GM23338 (cell line): ENCODE measurements around the gene RAC3. TPM values are rescaled to one million over a fixed set of nuclear protein-coding genes. Genes with fewer than 3 reads are reported as not detected.

Experiments used
- EZH2phosphoT487 ChIP-seq: fragments of 200-600 bp; sonication (generic); IDR thresholded peaks from one replicate; pipeline ENCODE4 v1.8.1; 2018; ENCODE audit warnings: antibody characterized with exemption; ENCODE audit not compliant: unreplicated experiment
- REST ChIP-seq: IDR thresholded peaks from one replicate; pipeline ENCODE4 v1.6.1; 2018; ENCODE audit warnings: antibody characterized with exemption; ENCODE audit not compliant: unreplicated experiment
- ZNF331 ChIP-seq: fragments of 250-450 bp; sonication (Bioruptor Pico); IDR thresholded peaks from 2 replicates; pipeline ENCODE4 v1.5.0; 2020; ENCODE audit warnings: low read depth, mild to moderate bottlenecking, moderate library complexity
- ZNF462 ChIP-seq: fragments of 250-450 bp; sonication (Bioruptor Pico); IDR thresholded peaks from 2 replicates; pipeline ENCODE4 v1.5.0; 2020; ENCODE audit warnings: mild to moderate bottlenecking, moderate library complexity
- polyA plus RNA-seq: library from polyadenylated mRNA; unstranded; fragments of >200 nt; fragmentation: Nextera tagmentation; extraction: Ambion mirVana; gene quantifications from 2 replicates; pipeline ENCODE4 v1.2.1, GENCODE V29; 2016
- total RNA-seq: library from RNA; depleted of rRNA; stranded (reverse); fragments of >200 nt; shearing (Covaris generic); gene quantifications from 2 replicates; pipeline ENCODE4 v1.2.3, GENCODE V29; 2014

The RAC3 gene
- total and polyA plus RNA-seq, 2 experiments from 2014 or later: 31.5 to 293 TPM

- TF ChIP-seq REST (no peak), EZH2phosphoT487 (no peak), ZNF331 (CRISPR knock-in tag) (no peak), ZNF462 (CRISPR knock-in tag) (no peak)
These were observed 23.8 kb downstream of the RAC3 start (continued) for GRCh38 chr17:82055023-82055964.
